Measurements from ENCODE around the gene NPFFR2. TPM values are rescaled to one million over a fixed set of nuclear protein-coding genes. Genes with fewer than 3 reads are reported as not detected.
"Not testable (repeated sequence)": the region's sequence is repeated elsewhere in the genome, so short reads cannot be mapped to it uniquely, and the experiment has no call there.

NPFFR2 gene
- total RNA-seq, 1 donor from 2014 or later: not detected

- intact Hi-C loops (cut with DNase I): no loop called here
- H3K4me3 ChIP-seq: no peak overlapping the region
- H3K27ac ChIP-seq: no peak overlapping the region
- DNase-seq (ENCODE audit: low spot score in 2 of 2): no peak
- H3K36me3 ChIP-seq: no peaks in the 10 kb centered on the region
- TF ChIP-seq, protein P1, sequence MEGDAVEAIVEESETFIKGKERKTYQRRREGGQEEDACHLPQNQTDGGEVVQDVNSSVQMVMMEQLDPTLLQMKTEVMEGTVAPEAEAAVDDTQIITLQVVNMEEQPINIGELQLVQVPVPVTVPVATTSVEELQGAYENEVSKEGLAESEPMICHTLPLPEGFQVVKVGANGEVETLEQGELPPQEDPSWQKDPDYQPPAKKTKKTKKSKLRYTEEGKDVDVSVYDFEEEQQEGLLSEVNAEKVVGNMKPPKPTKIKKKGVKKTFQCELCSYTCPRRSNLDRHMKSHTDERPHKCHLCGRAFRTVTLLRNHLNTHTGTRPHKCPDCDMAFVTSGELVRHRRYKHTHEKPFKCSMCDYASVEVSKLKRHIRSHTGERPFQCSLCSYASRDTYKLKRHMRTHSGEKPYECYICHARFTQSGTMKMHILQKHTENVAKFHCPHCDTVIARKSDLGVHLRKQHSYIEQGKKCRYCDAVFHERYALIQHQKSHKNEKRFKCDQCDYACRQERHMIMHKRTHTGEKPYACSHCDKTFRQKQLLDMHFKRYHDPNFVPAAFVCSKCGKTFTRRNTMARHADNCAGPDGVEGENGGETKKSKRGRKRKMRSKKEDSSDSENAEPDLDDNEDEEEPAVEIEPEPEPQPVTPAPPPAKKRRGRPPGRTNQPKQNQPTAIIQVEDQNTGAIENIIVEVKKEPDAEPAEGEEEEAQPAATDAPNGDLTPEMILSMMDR (IDR thresholded peaks at IDR 0.05): no peak
- no peaks in the 10 kb centered on the region for H3K27me3 ChIP-seq
- H3K9me3 ChIP-seq: no peaks in the 10 kb centered on the region
- H3K4me1 ChIP-seq: no peaks in the 10 kb centered on the region
These were observed 35.3 kb downstream of the NPFFR2 start for GRCh38 chr4:72067051-72067450.

- no peaks in the 10 kb centered on the region for H3K9me3 ChIP-seq
- intact Hi-C loops (cut with DNase I): no loop called here
- TF ChIP-seq, protein P1 (IDR thresholded peaks at IDR 0.05): no peak
- H3K27ac ChIP-seq: no peak overlapping the region
- H3K27me3 ChIP-seq: no peaks in the 10 kb centered on the region
- no peak overlapping the region for H3K4me3 ChIP-seq
- H3K4me1 ChIP-seq: no peaks in the 10 kb centered on the region
- H3K36me3 ChIP-seq: no peaks in the 10 kb centered on the region
- no peak for DNase-seq (ENCODE audit: low spot score in 2 of 2)
These were observed 42.0 kb downstream of the NPFFR2 start for GRCh38 chr4:72073816-72074215.

DNA sequence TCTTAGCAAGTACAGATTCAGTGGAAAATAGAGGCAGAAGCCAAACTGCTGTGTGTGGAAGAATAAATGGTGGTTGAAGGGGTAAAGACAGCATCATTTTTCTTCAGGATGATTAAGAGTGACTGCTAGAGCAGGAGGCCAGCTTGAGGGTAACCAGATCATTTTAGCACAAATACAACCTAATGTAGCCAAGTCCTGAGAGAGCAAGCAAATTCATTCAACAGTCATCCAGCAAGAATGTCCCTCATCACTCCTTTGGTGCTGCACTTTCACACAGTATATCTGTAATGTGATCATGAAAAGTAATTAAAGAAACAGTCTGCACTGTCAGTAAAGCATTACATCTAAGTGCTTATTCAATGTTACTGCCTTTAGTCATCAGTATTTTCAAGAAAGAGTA, 44.8 kb downstream of the NPFFR2 start:
- no peaks in the 10 kb centered on the region for H3K4me1 ChIP-seq
- DNase-seq (ENCODE audit: low spot score in 2 of 2): no peak
- TF ChIP-seq, protein P1 (IDR thresholded peaks at IDR 0.05): no peak
- no peak overlapping the region for H3K27ac ChIP-seq
- intact Hi-C loops (cut with DNase I): no loop called here
- H3K4me3 ChIP-seq: no peak overlapping the region
- no peaks in the 10 kb centered on the region for H3K9me3 ChIP-seq
- no peaks in the 10 kb centered on the region for H3K27me3 ChIP-seq
- H3K36me3 ChIP-seq: no peaks in the 10 kb centered on the region

GRCh38 chr4:72077346-72077745, 45.5 kb downstream of the NPFFR2 start:
- TF ChIP-seq, protein P1 (IDR thresholded peaks at IDR 0.05): no peak
- Histone ChIP-seq H3K4me3 (no peak overlapping the region), H3K4me1 (no peaks in the 10 kb centered on the region), H3K27me3 (no peaks in the 10 kb centered on the region), H3K36me3 (no peaks in the 10 kb centered on the region), H3K27ac (no peak overlapping the region), H3K9me3 (no peaks in the 10 kb centered on the region)
- intact Hi-C loops (cut with DNase I): no loop called here
- no peak for DNase-seq (ENCODE audit: low spot score in 2 of 2)

DNA sequence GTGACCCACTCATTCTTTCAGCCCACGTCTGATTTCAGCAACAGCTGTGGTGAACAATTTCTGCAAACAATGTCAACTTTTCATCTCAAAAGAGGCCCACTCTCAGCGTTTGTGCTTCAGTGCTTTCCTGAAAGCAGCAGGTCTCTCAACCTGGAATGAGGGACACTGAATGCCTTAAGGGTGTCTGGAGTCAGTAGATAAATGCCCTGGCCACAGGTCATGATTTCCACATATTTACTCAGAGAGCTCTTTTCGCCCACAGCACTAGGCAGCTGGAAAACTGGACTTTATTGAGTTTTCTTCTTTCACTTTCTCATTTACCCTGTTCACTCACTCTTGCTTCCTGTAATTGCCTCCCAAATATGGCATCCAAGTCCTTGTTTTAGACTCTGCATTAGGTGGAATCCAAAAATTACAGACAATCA, 52.8 kb downstream of the NPFFR2 start:
- no peaks in the 10 kb centered on the region for H3K36me3 ChIP-seq
- intact Hi-C loops (cut with DNase I): no loop called here
- DNase-seq (ENCODE audit: low spot score in 2 of 2): no peak
- no peaks in the 10 kb centered on the region for H3K9me3 ChIP-seq
- H3K27me3 ChIP-seq: no peaks in the 10 kb centered on the region
- H3K4me3 ChIP-seq: no peak overlapping the region
- TF ChIP-seq, protein P1 (IDR thresholded peaks at IDR 0.05): no peak
- H3K4me1 ChIP-seq: no peaks in the 10 kb centered on the region
- H3K27ac ChIP-seq: no peak overlapping the region

DNA sequence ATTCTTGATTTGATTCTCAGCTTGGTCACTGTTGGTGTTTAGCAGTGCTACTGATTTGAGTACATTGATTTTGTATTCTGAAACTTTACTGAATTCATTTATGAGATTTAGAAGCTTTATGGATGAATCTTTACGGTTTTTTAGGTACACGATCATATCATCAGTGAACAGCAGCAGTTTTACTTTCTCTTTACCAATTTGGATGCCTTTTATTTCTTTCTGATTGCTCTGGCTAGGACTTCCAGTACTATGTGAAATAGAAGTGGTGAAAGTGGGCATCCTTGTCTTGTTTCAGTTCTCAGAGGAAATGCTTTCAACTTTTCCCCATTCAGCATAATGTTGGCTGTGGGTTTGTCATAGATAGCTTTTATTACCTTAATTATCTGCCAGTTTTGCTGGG, 58.8 kb downstream of the NPFFR2 start:
- DNase-seq (ENCODE audit: low spot score in 2 of 2); intact Hi-C loops (cut with DNase I); H3K4me3 ChIP-seq; H3K4me1 ChIP-seq; H3K27ac ChIP-seq; H3K27me3 ChIP-seq; H3K9me3 ChIP-seq; H3K36me3 ChIP-seq: not testable (repeated sequence)

Measured in ascending aorta (tissue), 2 donors.